Ishikawa (cell line): ENCODE data around the gene HSPBP1.

Source experiments
- CEBPB ChIP-seq: IDR thresholded peaks from 2 replicates; pipeline ENCODE4 v1.6.1; 2012
- CREB1 ChIP-seq: IDR thresholded peaks from 2 replicates; pipeline ENCODE4 v1.6.1; 2012; ENCODE audit warnings: low read depth
- EGR1 ChIP-seq: IDR thresholded peaks from 2 replicates; pipeline ENCODE4 v1.6.1; 2012
- EP300 ChIP-seq: IDR thresholded peaks from 2 replicates; pipeline ENCODE4 v1.6.1; 2012; ENCODE audit warnings: borderline replicate concordance
- FOXM1 ChIP-seq: IDR thresholded peaks from 2 replicates; pipeline ENCODE4 v1.6.1; 2012; ENCODE audit warnings: low read depth, borderline replicate concordance
- NFIC ChIP-seq: IDR thresholded peaks from 2 replicates; pipeline ENCODE4 v1.6.1; 2012
- RAD21 ChIP-seq: IDR thresholded peaks from 2 replicates; pipeline ENCODE4 v1.6.1; 2012; ENCODE audit warnings: low read depth
- TAF1 ChIP-seq: IDR thresholded peaks from 2 replicates; pipeline ENCODE4 v1.6.1; 2012; ENCODE audit warnings: low read depth, mild to moderate bottlenecking
- TCF12 ChIP-seq: IDR thresholded peaks from 2 replicates; pipeline ENCODE4 v1.6.1; 2012; ENCODE audit warnings: low read depth
- TEAD4 ChIP-seq: IDR thresholded peaks from 2 replicates; pipeline ENCODE4 v1.6.1; 2012
- YY1 ChIP-seq: IDR thresholded peaks from 2 replicates; pipeline ENCODE4 v1.6.1; 2012; ENCODE audit warnings: low read depth
- ZBTB7A ChIP-seq: IDR thresholded peaks from 2 replicates; pipeline ENCODE4 v1.6.1; 2012; ENCODE audit warnings: low read depth
- TF ChIP-seq, protein P1 (sequence below): IDR thresholded peaks from 2 replicates; pipeline ENCODE4 v1.6.1; 2012; ENCODE audit warnings: low read depth, mild to moderate bottlenecking
- TF ChIP-seq, protein P2 (sequence below): IDR thresholded peaks from 2 replicates; pipeline ENCODE4 v1.6.1; 2012
- TF ChIP-seq, protein P3 (sequence below): IDR thresholded peaks from 2 replicates; pipeline ENCODE4 v1.6.1; 2012

The HSPBP1 gene

DNA sequence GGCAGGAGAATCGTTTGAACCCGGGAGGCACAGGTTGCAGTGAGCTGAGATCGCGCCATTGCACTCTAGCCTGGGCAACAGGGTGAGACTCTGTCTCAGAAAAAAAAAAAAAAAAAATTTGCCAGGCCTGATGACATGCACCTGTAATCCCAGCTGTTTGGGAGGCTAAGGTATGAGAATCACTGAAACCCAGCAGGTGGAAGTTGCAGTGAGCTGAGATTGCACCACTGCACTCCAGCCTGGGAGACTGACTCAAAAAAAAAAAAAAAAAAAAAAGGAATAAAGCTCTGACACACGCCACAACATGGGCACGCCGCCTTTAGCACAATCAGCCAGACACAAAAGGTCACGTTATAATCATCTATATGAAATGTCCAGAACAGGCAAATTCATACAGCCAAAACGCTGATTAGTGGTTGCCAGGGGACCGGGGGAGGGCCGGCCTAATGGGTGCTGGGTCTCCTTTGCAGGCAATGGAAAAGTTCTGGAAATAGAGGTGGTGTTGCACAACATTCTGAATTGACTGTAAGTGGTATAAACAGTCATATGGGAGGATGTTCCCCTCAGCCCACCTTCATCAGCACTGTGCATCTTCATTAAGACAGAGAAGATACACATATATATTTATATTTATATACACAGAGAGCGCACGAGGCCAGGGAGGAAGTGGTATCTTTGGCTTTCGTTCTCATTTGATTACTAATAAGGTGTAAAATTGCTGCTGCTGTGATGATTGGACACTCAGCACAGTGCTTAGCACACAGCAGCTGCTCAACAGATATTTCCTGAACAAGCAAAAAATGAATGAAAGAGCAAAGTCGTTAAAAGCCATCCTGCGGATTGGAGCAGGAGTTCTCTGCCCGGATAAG is 3.8 kb downstream of the HSPBP1 start:
- TF ChIP-seq NFIC = no peak
- TF ChIP-seq TEAD4 = no peak
- TF ChIP-seq CREB1 = no peak
- no peak for TF ChIP-seq CEBPB
- no peak for TF ChIP-seq EGR1
- TF ChIP-seq, protein P1, sequence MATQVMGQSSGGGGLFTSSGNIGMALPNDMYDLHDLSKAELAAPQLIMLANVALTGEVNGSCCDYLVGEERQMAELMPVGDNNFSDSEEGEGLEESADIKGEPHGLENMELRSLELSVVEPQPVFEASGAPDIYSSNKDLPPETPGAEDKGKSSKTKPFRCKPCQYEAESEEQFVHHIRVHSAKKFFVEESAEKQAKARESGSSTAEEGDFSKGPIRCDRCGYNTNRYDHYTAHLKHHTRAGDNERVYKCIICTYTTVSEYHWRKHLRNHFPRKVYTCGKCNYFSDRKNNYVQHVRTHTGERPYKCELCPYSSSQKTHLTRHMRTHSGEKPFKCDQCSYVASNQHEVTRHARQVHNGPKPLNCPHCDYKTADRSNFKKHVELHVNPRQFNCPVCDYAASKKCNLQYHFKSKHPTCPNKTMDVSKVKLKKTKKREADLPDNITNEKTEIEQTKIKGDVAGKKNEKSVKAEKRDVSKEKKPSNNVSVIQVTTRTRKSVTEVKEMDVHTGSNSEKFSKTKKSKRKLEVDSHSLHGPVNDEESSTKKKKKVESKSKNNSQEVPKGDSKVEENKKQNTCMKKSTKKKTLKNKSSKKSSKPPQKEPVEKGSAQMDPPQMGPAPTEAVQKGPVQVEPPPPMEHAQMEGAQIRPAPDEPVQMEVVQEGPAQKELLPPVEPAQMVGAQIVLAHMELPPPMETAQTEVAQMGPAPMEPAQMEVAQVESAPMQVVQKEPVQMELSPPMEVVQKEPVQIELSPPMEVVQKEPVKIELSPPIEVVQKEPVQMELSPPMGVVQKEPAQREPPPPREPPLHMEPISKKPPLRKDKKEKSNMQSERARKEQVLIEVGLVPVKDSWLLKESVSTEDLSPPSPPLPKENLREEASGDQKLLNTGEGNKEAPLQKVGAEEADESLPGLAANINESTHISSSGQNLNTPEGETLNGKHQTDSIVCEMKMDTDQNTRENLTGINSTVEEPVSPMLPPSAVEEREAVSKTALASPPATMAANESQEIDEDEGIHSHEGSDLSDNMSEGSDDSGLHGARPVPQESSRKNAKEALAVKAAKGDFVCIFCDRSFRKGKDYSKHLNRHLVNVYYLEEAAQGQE = no peak
- TF ChIP-seq TAF1 = no peak
- no peak for TF ChIP-seq FOXM1

DNA sequence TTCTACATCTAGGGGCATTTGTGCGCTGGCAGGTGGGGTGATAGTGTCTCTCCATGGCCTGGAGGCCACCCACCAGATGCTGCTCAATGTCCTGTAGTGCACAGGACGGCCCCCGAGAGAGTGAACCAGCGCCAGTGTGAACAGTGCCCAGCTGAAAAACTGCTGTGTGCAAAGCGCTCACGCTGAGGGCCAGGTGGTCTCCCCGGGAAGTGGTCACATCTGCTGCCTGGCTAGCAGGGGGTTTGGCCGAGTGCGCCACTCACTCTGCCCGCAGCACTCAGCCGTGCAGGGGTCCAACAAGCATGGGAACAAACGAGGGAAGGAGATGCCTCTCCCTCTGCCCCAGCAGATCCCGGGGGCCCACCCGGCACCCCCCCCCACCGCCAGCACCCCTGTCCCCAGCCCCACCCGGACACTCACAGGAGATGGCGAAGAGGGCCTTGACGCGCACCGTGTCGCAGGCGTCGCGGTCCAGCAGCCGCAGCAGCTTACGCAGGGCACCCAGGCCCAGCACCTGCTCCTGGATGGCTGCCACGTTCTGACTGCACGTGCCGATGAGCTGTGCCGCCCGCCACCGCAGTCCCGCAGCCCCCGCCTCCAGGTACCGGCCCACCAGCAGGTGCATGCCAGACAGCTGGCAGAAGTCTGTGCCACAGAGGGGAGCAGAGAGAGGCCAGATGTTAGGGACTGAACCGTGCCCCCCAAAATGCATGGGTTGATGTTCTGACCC is 5.8 kb downstream of the HSPBP1 start:
- TF ChIP-seq, protein P2, sequence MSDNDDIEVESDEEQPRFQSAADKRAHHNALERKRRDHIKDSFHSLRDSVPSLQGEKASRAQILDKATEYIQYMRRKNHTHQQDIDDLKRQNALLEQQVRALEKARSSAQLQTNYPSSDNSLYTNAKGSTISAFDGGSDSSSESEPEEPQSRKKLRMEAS = no peak
- no peak for TF ChIP-seq TEAD4

DNA sequence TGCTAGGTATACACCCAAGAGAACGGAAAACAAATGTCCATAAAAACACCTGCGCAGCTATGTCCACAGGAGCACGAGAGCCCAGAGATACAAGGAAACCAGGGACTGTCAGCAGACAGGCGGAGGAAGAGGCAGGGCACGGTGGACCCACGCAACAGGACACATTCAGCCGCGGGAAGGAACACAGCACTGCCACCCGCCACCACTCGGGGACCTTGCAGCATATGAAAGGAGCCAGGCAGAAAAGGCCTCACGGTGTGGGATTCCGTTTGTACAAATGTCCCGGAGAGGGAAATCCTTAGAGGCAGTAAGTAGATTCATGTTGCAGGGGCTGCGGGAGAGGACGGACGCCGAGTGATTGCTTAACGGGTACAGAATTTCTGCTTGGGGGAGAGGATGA is 7.8 kb downstream of the HSPBP1 start:
- TF ChIP-seq CREB1 (no peak), YY1 (no peak), EGR1 (no peak)

DNA sequence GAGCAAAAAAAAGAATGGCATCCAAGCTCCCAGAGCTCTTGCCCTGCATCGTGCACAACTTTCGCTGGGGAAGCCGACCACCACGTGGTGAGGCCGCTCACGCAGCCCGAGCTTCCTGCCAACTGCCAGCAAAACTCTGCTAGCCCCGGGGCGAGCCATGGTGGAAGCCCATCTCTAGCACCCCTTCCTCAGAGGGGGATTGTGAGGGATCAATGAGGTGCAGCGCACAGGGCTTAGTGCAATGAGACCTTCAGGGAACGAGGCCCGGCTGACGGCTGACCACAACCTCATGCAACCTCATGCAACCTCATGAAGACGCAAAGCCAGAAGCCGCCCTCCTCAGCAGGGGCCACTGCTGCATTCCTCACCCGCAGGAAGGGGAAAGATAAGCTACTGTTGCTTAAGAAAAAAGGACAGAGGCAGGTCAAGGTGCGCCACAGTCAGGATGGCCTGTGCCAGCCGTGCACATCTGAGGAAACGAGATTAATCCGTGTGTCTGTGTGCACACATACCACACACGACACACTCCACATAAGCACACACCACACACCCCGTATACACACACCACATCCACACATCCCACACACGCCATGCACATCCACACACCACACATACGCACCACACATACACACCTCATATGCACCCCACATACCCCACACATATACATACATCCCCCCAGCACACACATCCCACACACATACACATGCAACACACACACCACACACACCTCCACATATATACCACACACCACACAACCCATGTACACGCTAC is 9.6 kb downstream of the HSPBP1 start:
- no peak for TF ChIP-seq NFIC
- TF ChIP-seq CEBPB = no peak
- TF ChIP-seq TCF12 = no peak
- no peak for TF ChIP-seq ZBTB7A
- no peak for TF ChIP-seq YY1
- TF ChIP-seq, protein P1 = no peak
- TF ChIP-seq CREB1 = no peak
- no peak for TF ChIP-seq FOXM1
- no peak for TF ChIP-seq EGR1
- TF ChIP-seq, protein P2 = no peak
- TF ChIP-seq TAF1 = no peak
- TF ChIP-seq TEAD4 = no peak
- TF ChIP-seq EP300 = no peak
- no peak for TF ChIP-seq RAD21

DNA sequence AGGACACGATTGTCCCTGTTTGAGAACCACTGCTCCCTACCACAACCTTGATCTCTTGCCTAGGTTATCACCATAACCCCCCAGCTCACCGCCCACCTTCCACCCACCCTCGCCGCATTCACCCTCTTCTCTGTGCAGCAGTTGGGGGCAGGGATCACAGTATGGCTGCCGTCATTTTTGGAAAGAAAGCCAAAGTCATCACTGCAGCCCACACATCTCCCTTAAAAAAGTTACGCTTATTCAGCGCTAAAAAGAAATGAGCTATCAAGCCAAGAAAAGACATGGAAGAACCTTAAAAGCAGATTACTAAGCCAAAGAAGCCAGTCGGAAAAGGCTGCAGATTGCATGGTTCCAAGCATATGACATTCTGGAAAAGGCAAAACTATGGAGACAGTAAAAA is 10.6 kb downstream of the HSPBP1 start:
- TF ChIP-seq NFIC (no peak), YY1 (no peak), EP300 (no peak), FOXM1 (no peak), CEBPB (no peak), EGR1 (no peak), TAF1 (no peak), TEAD4 (no peak), CREB1 (no peak)
- TF ChIP-seq, protein P2 = no peak
- TF ChIP-seq, protein P3, sequence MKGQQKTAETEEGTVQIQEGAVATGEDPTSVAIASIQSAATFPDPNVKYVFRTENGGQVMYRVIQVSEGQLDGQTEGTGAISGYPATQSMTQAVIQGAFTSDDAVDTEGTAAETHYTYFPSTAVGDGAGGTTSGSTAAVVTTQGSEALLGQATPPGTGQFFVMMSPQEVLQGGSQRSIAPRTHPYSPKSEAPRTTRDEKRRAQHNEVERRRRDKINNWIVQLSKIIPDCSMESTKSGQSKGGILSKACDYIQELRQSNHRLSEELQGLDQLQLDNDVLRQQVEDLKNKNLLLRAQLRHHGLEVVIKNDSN = no peak

DNA sequence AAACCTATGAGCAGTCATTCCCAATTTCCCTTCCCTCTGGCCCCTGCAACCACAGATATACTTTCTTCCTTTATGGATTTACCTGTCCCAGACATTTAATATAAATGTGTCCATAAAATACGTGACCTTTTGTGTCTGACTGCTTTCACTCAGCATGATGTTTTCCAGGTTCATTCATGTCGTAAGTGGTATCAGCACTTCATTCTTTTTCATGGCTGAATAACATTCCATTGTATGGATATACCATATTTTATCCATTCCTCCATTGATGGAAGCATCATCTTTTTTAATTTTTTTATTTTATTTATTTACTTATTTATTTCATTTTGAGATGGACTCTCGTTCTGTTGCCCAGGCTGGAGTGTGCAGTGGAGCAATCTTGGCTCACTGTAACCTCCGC is 13.1 kb downstream of the HSPBP1 start:
- TF ChIP-seq TCF12 = no peak
- TF ChIP-seq ZBTB7A = no peak
- TF ChIP-seq TAF1 = no peak
- no peak for TF ChIP-seq EGR1
- TF ChIP-seq RAD21 = no peak
- no peak for TF ChIP-seq NFIC
- TF ChIP-seq CREB1 = no peak
- TF ChIP-seq, protein P3 = no peak
- TF ChIP-seq FOXM1 = no peak
- TF ChIP-seq, protein P1 = no peak
- TF ChIP-seq CEBPB = no peak
- no peak for TF ChIP-seq TEAD4
